ENCODE data around the gene MRGPRX2.

MRGPRX2 gene

DNA sequence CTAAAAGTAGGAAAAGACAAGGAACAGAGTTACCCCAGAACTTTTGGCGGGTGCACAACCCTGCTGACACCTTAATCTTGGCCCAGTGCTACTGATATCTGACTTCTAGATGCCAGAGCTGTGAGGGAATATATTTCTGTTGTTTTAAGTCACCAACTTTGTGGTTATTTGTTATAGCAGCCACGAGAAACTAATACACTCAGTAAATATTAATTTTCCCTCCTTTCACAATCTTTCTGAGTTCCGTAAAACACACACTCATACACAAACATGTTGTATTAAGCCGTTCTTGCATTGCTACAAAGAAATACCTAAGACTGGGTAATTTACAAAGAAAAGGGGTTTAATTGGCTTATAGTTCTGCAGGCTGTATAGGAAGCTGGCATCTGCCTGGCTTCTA, 40.4 kb upstream of the MRGPRX2 start:
- TF ChIP-seq, protein P1, sequence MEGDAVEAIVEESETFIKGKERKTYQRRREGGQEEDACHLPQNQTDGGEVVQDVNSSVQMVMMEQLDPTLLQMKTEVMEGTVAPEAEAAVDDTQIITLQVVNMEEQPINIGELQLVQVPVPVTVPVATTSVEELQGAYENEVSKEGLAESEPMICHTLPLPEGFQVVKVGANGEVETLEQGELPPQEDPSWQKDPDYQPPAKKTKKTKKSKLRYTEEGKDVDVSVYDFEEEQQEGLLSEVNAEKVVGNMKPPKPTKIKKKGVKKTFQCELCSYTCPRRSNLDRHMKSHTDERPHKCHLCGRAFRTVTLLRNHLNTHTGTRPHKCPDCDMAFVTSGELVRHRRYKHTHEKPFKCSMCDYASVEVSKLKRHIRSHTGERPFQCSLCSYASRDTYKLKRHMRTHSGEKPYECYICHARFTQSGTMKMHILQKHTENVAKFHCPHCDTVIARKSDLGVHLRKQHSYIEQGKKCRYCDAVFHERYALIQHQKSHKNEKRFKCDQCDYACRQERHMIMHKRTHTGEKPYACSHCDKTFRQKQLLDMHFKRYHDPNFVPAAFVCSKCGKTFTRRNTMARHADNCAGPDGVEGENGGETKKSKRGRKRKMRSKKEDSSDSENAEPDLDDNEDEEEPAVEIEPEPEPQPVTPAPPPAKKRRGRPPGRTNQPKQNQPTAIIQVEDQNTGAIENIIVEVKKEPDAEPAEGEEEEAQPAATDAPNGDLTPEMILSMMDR (IDR thresholded peaks at IDR 0.05; ENCODE audit: insufficient read depth, low read length, missing control alignments), result no peak
- ChIA-PET POLR2A (no interaction called here), CTCF (interaction anchor here (1.4 to 1.7 kb wide), 3 partner anchors 10 to 24 kb away, joined by 4 to 9 read pairs (median 6); no protein-coding TSS in a partner anchor)
- no peak for DNase-seq (ENCODE audit: low read depth, low spot score)
- no peak overlapping the region for H3K4me3 ChIP-seq (ENCODE audit: low read depth, low read length)

DNA sequence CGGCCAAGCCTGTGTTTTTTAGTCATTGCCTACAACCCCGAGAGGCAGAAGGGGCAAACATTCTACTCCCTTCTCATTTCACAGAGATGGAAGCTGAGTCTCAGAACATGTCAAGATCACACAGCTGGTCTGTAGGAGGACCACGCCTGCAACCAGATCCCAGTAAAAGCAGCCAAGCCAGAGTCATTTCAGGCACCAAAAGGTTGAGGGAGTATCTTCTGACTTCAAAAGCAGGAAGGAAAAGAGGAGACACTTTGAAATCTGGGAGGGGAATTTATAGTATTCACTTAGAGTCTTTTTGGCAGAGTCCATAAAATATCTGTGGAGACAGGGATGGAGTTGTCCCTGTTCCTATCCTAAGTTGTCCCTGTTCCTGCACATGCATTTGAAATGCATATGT, 38.6 kb upstream of the MRGPRX2 start:
- DNase-seq (ENCODE audit: low read depth, low spot score), result no peak
- CTCF ChIA-PET, result no interaction called here
- POLR2A ChIA-PET, result no interaction called here
- H3K4me3 ChIP-seq (ENCODE audit: low read depth, low read length), result no peak overlapping the region
- TF ChIP-seq, protein P1 (IDR thresholded peaks at IDR 0.05; ENCODE audit: insufficient read depth, low read length, missing control alignments), result no peak

DNA sequence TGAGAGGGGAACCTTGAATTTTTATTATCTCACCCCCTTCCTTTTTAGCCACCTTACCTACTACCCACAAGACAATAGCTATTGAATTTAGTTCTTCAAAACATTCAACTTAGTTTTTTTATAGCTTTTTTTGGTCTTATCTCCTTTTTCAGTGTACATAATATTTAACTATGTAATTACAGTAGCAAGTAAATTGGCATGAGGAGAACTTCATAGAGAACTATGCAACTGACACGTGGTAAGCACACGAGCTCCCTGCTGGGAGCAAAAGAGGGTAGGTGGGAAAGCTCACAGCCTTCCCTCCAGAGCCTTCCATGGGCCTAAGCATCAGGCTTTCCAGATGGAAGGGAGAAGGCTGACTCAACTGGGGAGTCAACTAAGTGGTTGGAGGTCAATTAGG, 34.3 kb upstream of the MRGPRX2 start:
- ChIA-PET POLR2A (no interaction called here), CTCF (interaction anchor here (0.9 to 3.3 kb wide), 2 partner anchors 14 to 18 kb away, joined by 3 to 25 read pairs; no protein-coding TSS in a partner anchor)
- DNase-seq (ENCODE audit: low read depth, low spot score), result no peak
- no peak overlapping the region for H3K4me3 ChIP-seq (ENCODE audit: low read depth, low read length)
- TF ChIP-seq, protein P1 (IDR thresholded peaks at IDR 0.05; ENCODE audit: insufficient read depth, low read length, missing control alignments), result no peak

DNA sequence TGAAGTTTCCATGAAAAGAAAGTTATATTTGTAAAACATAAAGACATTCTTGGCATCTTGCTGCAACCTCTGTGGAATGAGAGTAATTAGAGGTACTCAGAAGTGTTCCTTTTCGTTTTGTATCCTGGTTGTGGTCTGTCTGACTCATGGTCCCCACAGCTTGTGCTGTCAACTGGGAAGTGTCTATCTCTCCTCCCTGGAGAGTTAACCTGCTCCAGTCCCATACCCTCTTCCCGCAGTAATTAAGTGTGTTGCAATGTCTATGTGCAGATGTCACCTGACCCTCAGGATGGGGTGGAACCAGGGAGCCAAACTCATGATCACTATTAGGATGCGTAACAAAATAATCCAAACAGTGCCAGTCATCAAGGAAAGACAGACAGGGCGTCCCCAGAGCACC, 33.5 kb upstream of the MRGPRX2 start:
- H3K4me3 ChIP-seq (ENCODE audit: low read depth, low read length), result no peak overlapping the region
- TF ChIP-seq, protein P1 (IDR thresholded peaks at IDR 0.05; ENCODE audit: insufficient read depth, low read length, missing control alignments), result no peak
- peak; percentile 19 for DNase-seq (ENCODE audit: low read depth, low spot score)
- ChIA-PET POLR2A (no interaction called here), CTCF (interaction anchor here (3.3 kb wide), 1 partner anchor 17 kb away, joined by 25 read pairs; no protein-coding TSS in a partner anchor)

DNA sequence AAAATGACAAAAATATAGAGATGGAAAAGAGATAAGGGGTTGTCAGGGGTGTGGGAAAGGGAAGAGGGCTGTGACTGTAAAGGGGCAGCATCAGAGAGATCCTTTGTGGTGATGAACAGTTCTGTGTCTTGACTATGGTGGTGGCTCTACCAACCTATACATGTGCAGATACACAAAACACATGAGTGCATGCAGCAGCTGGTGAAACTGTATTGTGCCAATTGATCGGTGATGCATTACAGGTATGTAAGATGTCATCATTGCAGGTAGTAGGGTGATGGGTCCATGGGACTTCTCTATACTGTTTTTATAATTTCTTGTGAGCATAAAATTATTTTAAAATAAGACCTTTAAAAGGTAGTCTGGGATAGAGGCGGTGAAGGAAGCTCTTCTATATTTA, 32.3 kb upstream of the MRGPRX2 start:
- no peak for DNase-seq (ENCODE audit: low read depth, low spot score)
- TF ChIP-seq, protein P1 (IDR thresholded peaks at IDR 0.05; ENCODE audit: insufficient read depth, low read length, missing control alignments), result no peak
- POLR2A ChIA-PET, result no interaction called here
- no peak overlapping the region for H3K4me3 ChIP-seq (ENCODE audit: low read depth, low read length)
- CTCF ChIA-PET, result interaction anchor here (3.3 kb wide), 1 partner anchor 16 kb away, joined by 25 read pairs; no protein-coding TSS in a partner anchor

DNA sequence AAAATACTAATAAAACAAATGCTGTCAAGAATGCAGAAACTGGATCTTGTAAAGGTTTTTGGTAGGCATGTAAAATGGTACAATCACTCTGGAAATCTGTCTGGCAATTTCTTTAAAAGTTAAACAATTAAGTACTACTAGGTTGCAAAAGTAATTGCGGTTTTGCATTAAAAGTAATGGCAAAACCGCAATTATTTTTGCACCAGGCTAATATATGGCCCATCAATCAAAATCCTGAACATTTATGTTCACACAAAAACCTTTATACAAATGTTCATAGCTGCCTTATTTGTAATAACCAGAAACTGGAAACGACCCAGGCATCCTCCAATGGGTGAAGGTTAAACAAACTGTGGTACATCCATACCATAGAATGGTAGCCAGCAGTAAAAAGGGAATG, 31.8 kb upstream of the MRGPRX2 start:
- ChIA-PET CTCF (interaction anchor here (3.3 kb wide), 1 partner anchor 16 kb away, joined by 25 read pairs; no protein-coding TSS in a partner anchor), POLR2A (no interaction called here)
- TF ChIP-seq, protein P1 (IDR thresholded peaks at IDR 0.05; ENCODE audit: insufficient read depth, low read length, missing control alignments), result no peak

More for the DNA sequence above, 31.8 kb upstream of the MRGPRX2 start:
- no peak for DNase-seq (ENCODE audit: low read depth, low spot score)
- H3K4me3 ChIP-seq (ENCODE audit: low read depth, low read length), result no peak overlapping the region
